ENCODE results near the gene P2RX1.

P2RX1 gene

GRCh38 chr17:3956983-3957382 lies 40.7 kb upstream of the P2RX1 start:
- in situ Hi-C loops (cut with HindIII; ENCODE audit: low sequenced_read_pairs), result no loop called here
- no peak for DNase-seq (ENCODE audit: low read depth, low spot score)
- H3K4me3 ChIP-seq (ENCODE audit: low read depth, low read length), result no peak overlapping the region
- TF ChIP-seq CTCF (IDR thresholded peaks at IDR 0.05; ENCODE audit: low read depth, low read length), result no peak

GRCh38 chr17:3956327-3956957 lies 40.2 kb upstream of the P2RX1 start:
- H3K4me3 ChIP-seq (ENCODE audit: low read depth, low read length), result no peak overlapping the region
- no peak for TF ChIP-seq CTCF (IDR thresholded peaks at IDR 0.05; ENCODE audit: low read depth, low read length)
- DNase-seq (ENCODE audit: low read depth, low spot score), result peak; percentile 47
- in situ Hi-C loops (cut with HindIII; ENCODE audit: low sequenced_read_pairs), result no loop called here

- TF ChIP-seq CTCF (IDR thresholded peaks at IDR 0.05; ENCODE audit: low read depth, low read length), result no peak
- in situ Hi-C loops (cut with HindIII; ENCODE audit: low sequenced_read_pairs), result no loop called here
- H3K4me3 ChIP-seq (ENCODE audit: low read depth, low read length), result no peak overlapping the region
- DNase-seq (ENCODE audit: low read depth, low spot score), result no peak
Measured at GRCh38 chr17:3955673-3955988, 39.4 kb upstream of the P2RX1 start.

GRCh38 chr17:3954976-3955672 lies 38.9 kb upstream of the P2RX1 start:
- in situ Hi-C loops (cut with HindIII; ENCODE audit: low sequenced_read_pairs), result no loop called here
- no peak for TF ChIP-seq CTCF (IDR thresholded peaks at IDR 0.05; ENCODE audit: low read depth, low read length)
- H3K4me3 ChIP-seq (ENCODE audit: low read depth, low read length), result no peak overlapping the region
- no peak for DNase-seq (ENCODE audit: low read depth, low spot score)

GRCh38 chr17:3954086-3954485 lies 37.8 kb upstream of the P2RX1 start:
- DNase-seq (ENCODE audit: low read depth, low spot score), result no peak
- in situ Hi-C loops (cut with HindIII; ENCODE audit: low sequenced_read_pairs), result no loop called here
- no peak for TF ChIP-seq CTCF (IDR thresholded peaks at IDR 0.05; ENCODE audit: low read depth, low read length)
- H3K4me3 ChIP-seq (ENCODE audit: low read depth, low read length), result no peak overlapping the region

- in situ Hi-C loops (cut with HindIII; ENCODE audit: low sequenced_read_pairs), result no loop called here
- no peak overlapping the region for H3K4me3 ChIP-seq (ENCODE audit: low read depth, low read length)
- no peak for DNase-seq (ENCODE audit: low read depth, low spot score)
- no peak for TF ChIP-seq CTCF (IDR thresholded peaks at IDR 0.05; ENCODE audit: low read depth, low read length)
Measured at GRCh38 chr17:3953542-3953941, 37.3 kb upstream of the P2RX1 start.

Data from astrocyte of the spinal cord (primary cell).